ENCODE results near the gene SPTBN2. TPM values are rescaled to one million over a fixed set of nuclear protein-coding genes. Genes with fewer than 3 reads are reported as not detected.

Gene SPTBN2
- total and polyA plus RNA-seq, 2 of the 8 experiments (the other 6 are each of a cell fraction or from before 2014, with no cell fraction given), result 19.1 to 69.0 TPM

GRCh38 chr11:66752148-66752547, 23.1 kb upstream of the SPTBN2 start (continued):
- TF ChIP-seq POU5F1 (IDR thresholded peaks at IDR 0.05; ENCODE audit: low read depth, low read length) (no peak), CHD1 (IDR thresholded peaks at IDR 0.05; ENCODE audit: low read depth, low read length) (no peak), FOSL1 (IDR thresholded peaks at IDR 0.05; ENCODE audit: insufficient read depth, low read depth, low read length) (no peak), RNF2 (IDR thresholded peaks at IDR 0.05; ENCODE audit: borderline replicate concordance, low read depth, low read length, missing control alignments, poor library complexity, severe bottlenecking) (no peak), SIRT6 (IDR thresholded peaks at IDR 0.05; ENCODE audit: low read length) (no peak)

Measured in H1 (cell line).